Skeletal muscle satellite cell (primary cell): Measurements from ENCODE around the gene TMEFF2.

Experiments used
- H3K27me3 ChIP-seq: 2 replicates; pipeline ENCODE4 v1.7.0; 2013; ENCODE audit warnings: low read length; ENCODE audit not compliant: control insufficient read depth, insufficient read depth
- H3K36me3 ChIP-seq: 2 replicates; pipeline ENCODE4 v1.7.0; 2013; ENCODE audit warnings: mild to moderate bottlenecking, control low read depth, low read length; ENCODE audit not compliant: insufficient read depth
- H3K4me1 ChIP-seq: 2 replicates; pipeline ENCODE4 v1.7.0; 2013; ENCODE audit warnings: low read length; ENCODE audit not compliant: control insufficient read depth, insufficient read depth
- H3K4me2 ChIP-seq: 2 replicates; pipeline ENCODE4 v1.7.0; 2013; ENCODE audit warnings: mild to moderate bottlenecking, low read length
- H3K4me3 ChIP-seq: 2 replicates; pipeline ENCODE4 v1.7.0; 2013; ENCODE audit warnings: low read length
- H3K9ac ChIP-seq: 2 replicates; pipeline ENCODE4 v1.7.0; 2013; ENCODE audit warnings: mild to moderate bottlenecking, low read depth, low read length, moderate library complexity
- H3K9me3 ChIP-seq: replicated peaks from 2 replicates; pipeline ENCODE4 v1.7.0; 2013; ENCODE audit warnings: mild to moderate bottlenecking, control low read depth, low read length

The TMEFF2 gene

GRCh38 chr2:192007581-192008228 lies 187.0 kb downstream of the TMEFF2 start:
- Histone ChIP-seq H3K9ac (no peak overlapping the region), H3K36me3 (no peaks in the 10 kb centered on the region), H3K4me2 (no peak overlapping the region), H3K27me3 (no peaks in the 10 kb centered on the region), H3K9me3 (no peaks in the 10 kb centered on the region), H3K4me3 (no peak overlapping the region), H3K4me1 (peaks cover 10% of the 10 kb centered on the region)

DNA sequence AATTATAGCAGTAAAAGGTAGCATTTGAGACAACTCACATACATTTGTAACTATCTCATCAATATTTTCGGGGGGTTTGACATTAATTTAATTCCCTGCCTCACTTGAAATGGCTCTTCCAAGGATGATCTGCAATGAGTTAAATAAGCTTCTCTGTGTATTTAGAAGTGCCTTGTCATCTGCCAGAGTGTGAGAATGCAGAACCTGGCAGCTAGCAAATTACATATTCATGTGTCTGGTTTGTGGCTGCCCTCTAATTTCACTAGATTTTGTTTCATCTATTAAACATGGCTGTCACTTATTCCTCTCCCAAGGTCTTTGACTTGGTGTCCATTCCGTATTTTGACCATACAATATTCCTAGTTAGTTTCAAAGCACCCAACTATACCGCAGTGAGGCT lies 189.5 kb downstream of the TMEFF2 start:
- Histone ChIP-seq H3K4me2 (no peak overlapping the region), H3K27me3 (no peaks in the 10 kb centered on the region), H3K36me3 (no peaks in the 10 kb centered on the region), H3K4me3 (no peak overlapping the region), H3K9ac (no peak overlapping the region), H3K4me1 (peaks cover 5% of the 10 kb centered on the region), H3K9me3 (no peaks in the 10 kb centered on the region)

DNA sequence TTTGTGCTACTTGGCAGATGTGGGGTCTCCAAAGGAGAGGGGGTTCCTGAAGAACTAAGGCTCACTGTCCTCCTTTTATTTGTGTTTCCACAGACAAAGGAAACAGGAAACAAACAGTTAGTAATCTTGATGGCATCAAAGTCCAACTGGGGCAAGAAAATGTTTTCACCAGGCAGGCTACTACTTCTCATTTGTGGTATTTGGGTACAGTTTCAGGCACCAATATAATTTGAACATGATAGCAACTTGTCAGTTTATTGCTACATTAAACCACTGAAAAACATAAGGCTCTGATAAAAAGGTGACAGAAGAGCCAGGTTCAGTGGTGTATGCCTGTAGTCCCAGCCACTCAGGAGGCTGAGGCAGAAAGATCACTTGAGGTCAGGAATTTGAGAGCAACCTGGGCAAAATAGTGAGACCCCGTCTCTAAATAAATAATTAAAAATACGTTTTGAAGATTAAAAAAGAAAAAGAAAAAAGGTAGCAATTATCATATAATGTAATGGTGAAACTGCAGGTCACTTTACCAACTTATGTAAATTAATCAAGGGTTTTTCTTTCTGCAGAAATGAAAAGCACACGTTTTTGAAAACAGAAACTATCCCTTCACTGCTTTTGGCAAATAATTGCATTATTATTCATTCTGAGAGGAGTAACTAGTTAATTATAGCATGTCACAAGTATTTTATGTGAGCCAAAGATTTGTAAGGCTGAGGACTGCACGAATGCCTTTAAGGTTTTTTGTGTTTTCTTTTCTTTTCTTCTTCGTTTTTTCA lies 190.4 kb downstream of the TMEFF2 start:
- Histone ChIP-seq H3K9ac (no peak overlapping the region), H3K4me1 (peaks cover 6% of the 10 kb centered on the region), H3K4me3 (no peak overlapping the region), H3K36me3 (no peaks in the 10 kb centered on the region), H3K27me3 (no peaks in the 10 kb centered on the region), H3K4me2 (no peak overlapping the region), H3K9me3 (no peaks in the 10 kb centered on the region)

GRCh38 chr2:192002418-192002817 lies 192.3 kb downstream of the TMEFF2 start:
- no peaks in the 10 kb centered on the region for H3K9me3 ChIP-seq
- H3K4me3 ChIP-seq = no peak overlapping the region
- H3K4me2 ChIP-seq = no peak overlapping the region
- H3K27me3 ChIP-seq = no peaks in the 10 kb centered on the region
- peaks cover 3% of the 10 kb centered on the region for H3K4me1 ChIP-seq
- H3K9ac ChIP-seq = no peak overlapping the region
- no peaks in the 10 kb centered on the region for H3K36me3 ChIP-seq

- Histone ChIP-seq H3K27me3 (no peaks in the 10 kb centered on the region), H3K4me2 (no peak overlapping the region), H3K9ac (no peak overlapping the region), H3K4me1 (peaks cover 3% of the 10 kb centered on the region), H3K36me3 (no peaks in the 10 kb centered on the region), H3K9me3 (no peaks in the 10 kb centered on the region), H3K4me3 (no peak overlapping the region)
These were observed 194.3 kb downstream of the TMEFF2 start for GRCh38 chr2:192000196-192000980.

DNA sequence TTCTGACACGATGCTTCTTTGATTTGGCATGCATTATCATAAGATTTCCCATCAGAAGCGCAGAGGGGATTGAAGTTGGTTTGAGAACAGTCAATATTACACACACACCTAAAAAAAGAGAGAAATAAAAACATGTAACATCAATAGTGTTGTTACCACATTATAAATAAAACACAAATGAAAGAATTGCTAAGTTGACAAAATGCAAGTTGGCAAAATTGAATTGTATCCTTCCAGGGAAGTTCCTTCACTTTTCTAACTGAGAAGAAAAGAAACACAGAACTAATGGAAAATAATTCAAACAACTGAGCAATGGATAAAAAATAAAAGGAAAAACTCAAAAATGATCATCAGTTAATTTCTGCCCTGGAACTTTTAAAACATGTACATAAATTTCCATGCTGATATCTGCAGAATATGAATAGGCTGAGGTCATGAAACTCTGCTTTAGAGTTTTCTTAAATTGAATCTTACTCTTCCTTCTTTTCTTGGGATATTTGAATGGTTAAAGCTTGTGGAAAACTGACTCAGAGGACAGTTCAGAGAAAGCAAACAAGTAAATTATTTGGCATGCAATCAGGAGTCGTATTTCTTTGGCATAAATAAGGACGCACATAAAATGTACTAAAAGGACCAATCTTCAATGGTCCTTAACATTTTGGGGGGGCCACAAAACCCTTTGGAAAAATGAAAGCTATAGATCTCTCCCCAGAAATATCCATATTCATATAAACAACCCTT lies 195.5 kb downstream of the TMEFF2 start:
- no peak overlapping the region for H3K9ac ChIP-seq
- no peak overlapping the region for H3K4me3 ChIP-seq
- H3K4me1 ChIP-seq = peaks cover 3% of the 10 kb centered on the region
- no peaks in the 10 kb centered on the region for H3K9me3 ChIP-seq
- H3K27me3 ChIP-seq = no peaks in the 10 kb centered on the region
- no peaks in the 10 kb centered on the region for H3K36me3 ChIP-seq
- no peak overlapping the region for H3K4me2 ChIP-seq

DNA sequence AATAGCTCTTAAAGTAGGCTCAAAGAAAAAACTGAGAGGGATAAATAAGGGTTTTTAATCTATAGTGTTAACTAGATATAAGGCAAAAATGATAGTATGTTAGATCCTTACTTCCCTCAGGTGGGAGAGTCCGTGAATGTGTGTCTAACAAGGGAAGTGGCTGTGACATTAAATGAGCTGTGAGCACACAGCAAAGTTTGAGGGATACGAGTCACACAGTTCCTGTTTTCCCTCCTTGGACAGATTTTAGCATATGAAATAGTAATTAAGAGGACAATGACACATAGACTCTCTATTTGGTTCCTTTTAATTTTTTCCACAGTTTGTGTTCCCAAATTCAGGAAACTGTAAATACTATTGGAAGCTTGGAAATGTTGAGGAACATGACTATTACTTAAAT lies 199.4 kb downstream of the TMEFF2 start:
- Histone ChIP-seq H3K4me1 (peaks cover 1% of the 10 kb centered on the region), H3K4me3 (no peak overlapping the region), H3K4me2 (no peak overlapping the region), H3K9ac (no peak overlapping the region), H3K27me3 (no peaks in the 10 kb centered on the region), H3K36me3 (no peaks in the 10 kb centered on the region), H3K9me3 (no peaks in the 10 kb centered on the region)

GRCh38 chr2:191994749-191995148 lies 200.0 kb downstream of the TMEFF2 start:
- no peak overlapping the region for H3K4me3 ChIP-seq
- no peaks in the 10 kb centered on the region for H3K36me3 ChIP-seq
- H3K9me3 ChIP-seq = no peaks in the 10 kb centered on the region
- H3K27me3 ChIP-seq = no peaks in the 10 kb centered on the region
- H3K4me1 ChIP-seq = no peaks in the 10 kb centered on the region
- H3K9ac ChIP-seq = no peak overlapping the region
- H3K4me2 ChIP-seq = no peak overlapping the region

GRCh38 chr2:191991442-191991841 lies 203.3 kb downstream of the TMEFF2 start:
- no peaks in the 10 kb centered on the region for H3K4me1 ChIP-seq
- no peaks in the 10 kb centered on the region for H3K36me3 ChIP-seq
- no peak overlapping the region for H3K4me2 ChIP-seq
- H3K27me3 ChIP-seq = no peaks in the 10 kb centered on the region
- no peak overlapping the region for H3K4me3 ChIP-seq
- no peaks in the 10 kb centered on the region for H3K9me3 ChIP-seq
- no peak overlapping the region for H3K9ac ChIP-seq

GRCh38 chr2:191985740-191986139 lies 209.0 kb downstream of the TMEFF2 start:
- Histone ChIP-seq H3K36me3 (no peaks in the 10 kb centered on the region), H3K9me3 (no peaks in the 10 kb centered on the region), H3K9ac (no peak overlapping the region), H3K4me2 (no peak overlapping the region), H3K4me3 (no peak overlapping the region), H3K27me3 (no peaks in the 10 kb centered on the region), H3K4me1 (peaks cover 12% of the 10 kb centered on the region)

GRCh38 chr2:191983591-191983990 lies 211.1 kb downstream of the TMEFF2 start:
- H3K4me3 ChIP-seq = no peak overlapping the region
- peak overlapping the region; percentile 7 for H3K4me2 ChIP-seq
- no peaks in the 10 kb centered on the region for H3K36me3 ChIP-seq
- H3K27me3 ChIP-seq = no peaks in the 10 kb centered on the region
- H3K9me3 ChIP-seq = no peaks in the 10 kb centered on the region
- no peak overlapping the region for H3K9ac ChIP-seq
- peaks cover 15% of the 10 kb centered on the region for H3K4me1 ChIP-seq
